ENCODE data around the gene DMRT3. TPM values are rescaled to one million over a fixed set of nuclear protein-coding genes. Genes with fewer than 3 reads are reported as not detected.

The DMRT3 gene
- total RNA-seq, 4 donors from 2014 or later, result 0.22 to 0.42 (median 0.35) TPM

- H3K36me3 ChIP-seq, result no peaks in the 10 kb centered on the region
- TF ChIP-seq POLR2A (IDR thresholded peaks at IDR 0.05), result no peak
- TF ChIP-seq EP300 (IDR thresholded peaks at IDR 0.05), result no peak
- TF ChIP-seq CTCF (IDR thresholded peaks at IDR 0.05), result no peak
- no peak for DNase-seq (ENCODE audit: low spot score in 2 of 2)
- no peaks in the 10 kb centered on the region for H3K9me3 ChIP-seq
- H3K27me3 ChIP-seq, result peaks cover 0 to 99% of the 10 kb centered on the region in 2 donors
- no peak overlapping the region for H3K27ac ChIP-seq
- H3K4me3 ChIP-seq, result no peak overlapping the region
- WGBS, 2 donors, result 14 to 16% methylated on average over 6 of the region's 6 CpGs
- H3K4me1 ChIP-seq, result peaks cover 0 to 35% (median 11%) of the 10 kb centered on the region in 4 donors
Observed at GRCh38 chr9:967436-967835, 9.0 kb upstream of the DMRT3 start.

GRCh38 chr9:967903-968641 lies 8.4 kb upstream of the DMRT3 start:
- Histone ChIP-seq H3K4me1 (peaks cover 0 to 41% (median 18%) of the 10 kb centered on the region in 4 donors), H3K27me3 (peaks cover 0 to 99% of the 10 kb centered on the region in 2 donors), H3K27ac (no peak overlapping the region), H3K36me3 (no peaks in the 10 kb centered on the region), H3K9me3 (no peaks in the 10 kb centered on the region), H3K4me3 (no peak overlapping the region)
- TF ChIP-seq POLR2A (IDR thresholded peaks at IDR 0.05) (no peak), CTCF (IDR thresholded peaks at IDR 0.05) (no peak), EP300 (IDR thresholded peaks at IDR 0.05) (no peak)
- no peak for DNase-seq (ENCODE audit: low spot score in 2 of 2)
- WGBS, 2 donors, result 9 to 10% methylated on average over 15 of the region's 15 CpGs

- no peak for DNase-seq (ENCODE audit: low spot score in 2 of 2)
- H3K27me3 ChIP-seq, result peaks cover 0 to 100% of the 10 kb centered on the region in 2 donors
- 12 to 15% methylated on average over 34 to 43 of the region's 49 CpGs for WGBS, 2 donors
- H3K27ac ChIP-seq, result no peak overlapping the region
- no peak overlapping the region for H3K4me3 ChIP-seq
- no peaks in the 10 kb centered on the region for H3K36me3 ChIP-seq
- H3K4me1 ChIP-seq, result peaks cover 0 to 47% (median 19%) of the 10 kb centered on the region in 4 donors
- H3K9me3 ChIP-seq, result no peaks in the 10 kb centered on the region
- TF ChIP-seq EP300 (IDR thresholded peaks at IDR 0.05) (no peak), POLR2A (IDR thresholded peaks at IDR 0.05) (no peak), CTCF (IDR thresholded peaks at IDR 0.05) (no peak)
Observed at GRCh38 chr9:969310-970150, 6.9 kb upstream of the DMRT3 start.

GRCh38 chr9:970151-970996 lies 6.1 kb upstream of the DMRT3 start:
- TF ChIP-seq POLR2A (IDR thresholded peaks at IDR 0.05) (no peak), EP300 (IDR thresholded peaks at IDR 0.05) (no peak), CTCF (IDR thresholded peaks at IDR 0.05) (no peak)
- H3K36me3 ChIP-seq, result no peaks in the 10 kb centered on the region
- 6 to 10% methylated on average over 27 to 47 of the region's 57 CpGs for WGBS, 2 donors
- H3K4me3 ChIP-seq, result no peak overlapping the region
- H3K27me3 ChIP-seq, result peaks cover 0 to 100% of the 10 kb centered on the region in 2 donors
- H3K27ac ChIP-seq, result no peak overlapping the region
- peaks cover 0 to 55% (median 19%) of the 10 kb centered on the region in 4 donors for H3K4me1 ChIP-seq
- no peaks in the 10 kb centered on the region for H3K9me3 ChIP-seq
- no peak for DNase-seq (ENCODE audit: low spot score in 2 of 2)
